SKM-1 (cell line): ENCODE measurements around the gene TRAPPC3.
"Not testable (repeated sequence)": the region's sequence is repeated elsewhere in the genome, so short reads cannot be mapped to it uniquely, and the experiment has no call there.

Source experiments
- DNase-seq: peaks from one replicate; lab custom pipeline; 2025; ENCODE audit not compliant: unreplicated experiment; lab: John Stamatoyannopoulos, UW

The TRAPPC3 gene

DNA sequence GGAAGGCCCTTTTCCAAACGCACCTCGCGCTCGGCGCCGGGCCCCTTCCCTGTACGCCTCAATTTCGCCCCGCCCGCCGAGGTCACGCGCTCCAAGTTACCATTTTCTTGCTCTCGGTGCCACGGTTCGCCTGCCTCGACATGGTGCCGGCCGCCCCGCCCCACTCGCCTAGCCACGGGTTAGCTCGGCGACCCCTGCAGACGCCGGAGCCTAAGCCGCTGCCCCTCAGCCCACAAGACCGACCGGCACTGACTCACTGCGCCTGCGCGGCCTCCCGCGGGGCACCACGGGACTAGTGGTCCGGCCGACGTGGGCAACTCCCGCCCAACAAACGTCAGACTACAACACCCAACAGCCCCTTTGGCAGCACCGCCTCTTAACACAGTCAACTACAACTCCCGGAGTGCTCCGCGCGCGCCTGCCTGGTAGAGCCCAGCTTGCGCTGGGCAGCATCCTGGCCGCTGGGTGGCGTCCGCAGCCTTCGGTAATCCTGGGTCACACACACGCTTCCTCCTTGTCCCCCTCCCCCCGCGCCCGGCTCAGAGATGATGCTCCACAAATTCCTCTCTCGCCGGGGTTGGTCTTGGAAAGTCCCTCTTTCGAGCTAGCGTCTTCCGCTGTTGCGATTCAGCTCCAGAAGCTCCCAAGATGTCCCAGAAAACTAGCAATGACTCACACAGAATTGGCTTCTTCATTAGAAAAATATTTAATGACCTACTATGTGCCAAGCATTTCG lies at the start of gene TRAPPC3:
TSS of gene TRAPPC3 (minus strand) at position 250 of the 736 bp plus-strand sequence. CDS start at position 142, 108 bp downstream.
- DNase-seq, result peak; percentile 99

DNA sequence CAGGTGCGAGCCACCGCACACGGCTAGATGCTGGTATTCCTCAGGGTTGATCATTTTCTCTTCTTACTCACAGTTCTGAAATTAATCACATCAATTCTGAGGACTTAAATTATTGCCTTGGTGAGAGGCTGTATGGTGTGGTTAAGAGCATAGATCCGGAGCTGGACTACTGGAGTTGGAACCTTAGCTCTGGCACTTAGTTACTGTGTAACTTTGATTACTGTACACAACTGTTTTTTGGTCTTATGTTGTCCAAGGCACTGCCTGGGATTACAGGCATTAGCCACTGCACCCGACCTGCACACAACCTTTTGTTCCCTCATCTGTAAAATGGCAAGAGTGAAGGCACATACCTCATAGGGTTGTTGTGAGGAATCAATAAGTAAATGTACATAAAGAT lies 49.4 kb upstream of the TRAPPC3 start:
- DNase-seq, result no peak

DNA sequence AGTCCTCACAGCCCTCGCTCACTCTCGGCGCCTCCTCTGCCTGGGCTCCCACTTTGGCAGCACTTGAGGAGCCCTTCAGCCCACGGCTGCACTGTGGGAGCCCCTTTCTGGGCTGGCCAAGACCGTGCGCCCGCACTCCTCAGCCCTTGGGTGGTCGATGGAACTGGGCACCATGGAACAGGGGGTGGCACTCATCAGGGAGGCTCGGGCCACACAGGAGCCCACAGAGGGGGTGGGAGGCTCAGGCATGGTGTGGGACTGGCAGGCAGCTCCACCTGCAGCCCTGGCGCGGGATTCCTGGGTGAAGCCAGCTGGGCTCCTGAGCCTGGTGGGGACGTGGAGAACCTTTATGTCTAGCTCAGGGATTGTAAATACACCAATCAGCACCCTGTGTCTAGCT lies 47.5 kb upstream of the TRAPPC3 start:
- DNase-seq, result not testable (repeated sequence)

DNA sequence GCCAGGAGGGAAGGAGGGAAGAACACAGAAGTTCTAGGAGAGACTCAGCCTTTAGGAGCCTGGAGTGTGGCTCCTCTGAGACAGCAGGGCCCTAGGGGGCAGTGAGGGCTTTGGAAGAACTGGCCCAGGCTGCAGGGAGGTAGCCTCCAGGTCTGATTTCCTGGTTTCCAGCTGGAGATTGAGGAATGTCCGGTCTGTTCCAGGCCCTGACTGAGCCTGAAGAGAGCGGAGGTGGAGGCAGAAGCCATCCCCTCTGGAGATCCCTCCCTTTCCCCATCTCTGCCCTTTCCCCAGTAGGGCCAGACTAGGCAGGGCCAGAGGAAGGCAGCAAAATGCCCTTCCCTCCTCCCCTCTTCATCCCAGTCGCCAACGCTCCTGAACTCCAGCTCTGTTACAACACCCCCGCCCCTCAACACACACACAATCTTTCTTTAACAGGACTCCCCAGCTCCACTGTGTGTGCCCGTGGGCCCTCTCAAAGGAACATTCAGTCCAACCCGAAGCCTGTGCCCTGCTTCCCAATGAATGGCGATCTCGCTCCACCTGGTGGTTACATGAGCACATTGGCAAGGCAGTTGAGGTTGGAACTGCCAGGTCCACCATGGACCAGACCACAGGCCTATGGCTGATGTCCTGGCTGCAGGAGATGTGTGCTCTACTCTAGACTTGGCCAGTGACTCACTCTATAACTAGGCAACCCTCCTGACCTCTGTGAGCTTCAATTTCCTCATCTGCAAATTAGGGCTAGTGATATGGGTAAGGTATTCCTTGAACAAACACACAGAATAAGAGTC lies 38.7 kb upstream of the TRAPPC3 start:
- peak; percentile 77 for DNase-seq

DNA sequence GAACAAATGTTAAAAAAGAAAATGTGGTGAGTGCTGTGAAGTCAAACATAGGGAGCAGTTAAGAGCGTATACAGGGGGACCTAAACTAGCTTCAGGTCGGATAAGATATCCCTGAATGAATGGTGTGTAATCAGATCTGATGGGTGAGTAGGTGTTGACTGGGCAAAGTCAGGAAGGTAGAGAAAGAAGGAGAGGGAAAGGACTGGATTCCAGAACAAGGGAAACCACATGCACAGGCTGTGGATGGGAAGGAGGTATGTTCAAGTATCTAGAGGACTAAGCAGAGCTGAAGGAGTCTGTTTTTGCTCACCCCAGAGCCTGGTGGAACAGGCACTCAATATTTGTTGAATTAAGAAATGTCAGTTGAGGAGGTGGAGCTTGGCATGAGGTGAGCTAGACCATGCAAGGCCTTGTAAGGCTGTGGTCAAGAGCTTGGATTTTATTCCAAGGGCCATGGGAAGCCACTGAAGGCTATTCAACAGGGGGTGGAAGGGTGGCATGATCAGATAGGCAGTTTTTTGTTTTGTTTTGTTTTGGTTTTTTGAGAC lies 34.1 kb upstream of the TRAPPC3 start:
- no peak for DNase-seq

DNA sequence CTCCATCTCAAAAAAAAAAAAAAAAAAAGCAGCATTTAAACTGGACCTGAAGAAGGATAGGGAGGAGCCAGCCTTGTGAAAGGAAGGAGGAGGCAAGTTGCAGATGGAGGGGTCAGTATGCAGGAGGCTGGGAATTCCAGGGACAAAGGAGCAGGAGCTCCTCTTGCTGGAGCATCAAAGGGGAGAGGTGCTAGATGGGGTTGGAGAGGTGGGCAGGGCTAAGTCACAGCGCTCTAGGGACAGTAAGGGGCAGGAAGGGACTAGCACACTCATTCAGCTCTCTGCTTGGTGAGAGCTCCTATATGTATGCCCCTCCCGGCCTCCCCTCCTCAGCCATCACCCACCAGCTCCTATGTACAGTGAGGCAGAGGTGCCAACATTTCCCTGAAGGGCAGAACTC lies 33.4 kb upstream of the TRAPPC3 start:
- no peak for DNase-seq

DNA sequence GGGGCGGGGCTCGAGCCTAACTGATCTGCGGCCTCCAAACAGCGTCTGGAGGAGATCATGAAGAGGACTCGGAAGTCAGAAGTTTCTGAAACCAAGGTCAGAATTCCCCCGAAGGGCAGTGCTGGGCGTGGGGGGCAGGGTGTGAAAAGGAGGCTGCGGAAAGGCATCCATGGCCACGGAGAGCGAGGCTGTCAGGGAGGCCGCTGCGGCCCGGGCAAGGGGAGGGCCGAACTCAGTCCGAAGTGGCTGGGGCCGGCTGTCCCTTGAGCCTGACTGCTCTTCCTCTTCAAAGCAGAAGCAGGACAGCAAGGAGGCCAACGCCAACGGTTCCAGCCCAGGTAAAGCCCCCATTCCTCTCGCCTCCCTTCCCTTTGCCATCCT lies 29.9 kb upstream of the TRAPPC3 start:
- DNase-seq, result no peak

DNA sequence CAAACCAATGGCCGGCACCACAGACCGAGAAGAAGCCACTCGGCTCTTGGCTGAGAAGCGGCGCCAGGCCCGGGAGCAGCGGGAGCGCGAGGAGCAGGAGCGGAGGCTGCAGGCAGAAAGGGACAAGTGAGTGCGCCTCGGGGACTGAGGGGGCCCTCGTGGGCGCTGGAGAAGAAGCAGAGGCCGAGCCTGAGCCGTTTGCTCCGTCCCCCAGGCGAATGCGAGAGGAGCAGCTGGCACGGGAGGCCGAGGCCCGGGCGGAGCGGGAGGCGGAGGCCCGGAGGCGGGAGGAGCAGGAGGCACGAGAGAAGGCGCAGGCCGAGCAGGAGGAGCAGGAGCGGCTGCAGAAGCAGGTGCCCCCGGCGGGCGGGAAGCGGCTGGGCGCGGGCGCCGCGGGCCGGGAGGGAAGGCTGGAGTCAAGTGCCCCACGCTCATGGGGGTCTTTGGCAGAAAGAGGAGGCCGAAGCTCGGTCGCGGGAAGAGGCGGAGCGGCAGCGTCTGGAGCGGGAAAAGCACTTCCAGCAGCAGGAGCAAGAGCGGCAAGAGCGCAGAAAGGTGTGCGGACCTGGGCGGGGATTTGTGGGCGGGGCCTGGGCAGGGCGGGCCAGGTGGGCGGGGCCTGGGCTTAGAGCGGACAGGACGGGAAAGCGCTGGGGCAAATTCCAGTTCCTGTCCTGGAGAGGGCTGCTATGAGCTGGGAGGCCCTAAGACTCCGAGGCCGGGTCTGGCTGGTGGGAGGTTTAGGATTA lies 29.4 kb upstream of the TRAPPC3 start:
- DNase-seq, result no peak

DNA sequence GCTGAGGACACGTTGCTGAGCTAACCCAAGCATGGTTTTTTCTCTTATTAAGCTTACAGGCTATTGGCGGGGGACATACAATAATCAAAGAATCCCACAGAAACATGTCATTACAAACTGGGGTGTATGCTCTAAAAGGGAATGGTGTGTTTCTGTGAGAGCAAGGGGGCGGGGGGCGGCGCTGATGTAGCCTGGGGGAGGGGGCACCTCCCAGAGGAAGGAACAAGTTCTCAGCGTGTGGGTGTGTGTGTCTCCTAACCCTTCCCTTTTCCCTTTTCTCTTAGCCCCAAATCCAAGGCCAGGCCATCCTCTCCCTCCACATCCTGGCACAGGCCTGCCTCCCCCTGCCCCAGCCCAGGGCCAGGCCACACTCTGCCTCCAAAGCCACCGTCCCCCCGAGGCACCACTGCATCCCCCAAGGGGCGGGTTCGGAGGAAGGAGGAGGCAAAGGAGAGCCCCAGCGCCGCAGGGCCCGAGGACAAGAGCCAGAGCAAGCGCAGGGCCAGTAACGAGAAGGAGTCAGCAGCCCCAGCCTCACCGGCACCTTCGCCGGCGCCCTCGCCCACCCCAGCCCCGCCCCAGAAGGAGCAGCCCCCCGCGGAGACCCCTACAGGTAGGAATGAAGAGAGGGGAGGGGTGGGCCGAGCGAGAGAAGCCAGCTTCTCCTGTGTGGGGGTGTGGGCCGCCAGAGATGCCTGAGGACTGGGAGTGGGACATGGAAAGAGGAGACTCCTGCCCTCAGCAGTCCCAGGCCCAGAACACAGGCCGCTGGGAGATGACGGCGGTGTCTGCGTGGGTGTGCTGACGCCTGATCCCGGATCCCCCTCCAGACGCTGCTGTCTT lies 28.5 kb upstream of the TRAPPC3 start:
- DNase-seq, result no peak

DNA sequence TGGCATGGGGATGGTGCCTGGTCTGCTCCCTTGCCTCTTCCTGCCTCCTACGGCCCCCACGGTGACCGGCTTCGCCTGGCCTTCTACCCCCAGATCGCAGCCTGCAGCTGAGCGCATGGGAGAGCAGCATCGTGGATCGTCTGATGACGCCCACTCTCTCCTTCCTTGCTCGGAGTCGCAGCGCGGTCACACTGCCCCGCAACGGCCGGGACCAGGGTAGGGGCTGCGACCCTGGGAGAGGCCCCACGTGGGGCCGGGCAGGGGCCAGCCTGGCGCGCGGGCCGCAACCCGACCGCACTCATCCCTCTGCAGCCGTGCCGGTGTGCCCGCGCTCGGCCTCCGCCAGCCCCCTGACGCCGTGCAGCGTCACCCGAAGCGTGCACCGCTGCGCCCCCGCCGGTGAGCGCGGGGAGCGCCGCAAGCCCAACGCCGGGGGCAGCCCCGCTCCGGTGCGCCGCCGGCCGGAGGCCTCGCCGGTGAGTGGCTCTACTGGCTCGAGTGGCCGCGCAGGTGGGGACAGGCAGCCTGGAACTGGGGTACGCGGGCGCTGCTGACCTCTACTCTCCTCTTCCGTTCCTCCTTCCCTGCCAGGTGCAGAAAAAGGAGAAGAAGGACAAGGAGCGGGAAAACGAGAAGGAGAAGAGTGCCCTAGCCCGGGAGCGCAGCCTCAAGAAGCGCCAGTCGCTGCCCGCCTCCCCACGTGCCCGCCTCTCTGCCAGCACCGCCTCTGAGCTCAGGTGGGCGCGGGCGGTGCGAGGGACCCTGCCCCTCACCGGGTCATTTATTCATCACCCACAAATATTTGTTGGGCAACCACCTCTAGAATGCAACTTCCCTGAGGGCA lies 27.0 kb upstream of the TRAPPC3 start:
- no peak for DNase-seq

DNA sequence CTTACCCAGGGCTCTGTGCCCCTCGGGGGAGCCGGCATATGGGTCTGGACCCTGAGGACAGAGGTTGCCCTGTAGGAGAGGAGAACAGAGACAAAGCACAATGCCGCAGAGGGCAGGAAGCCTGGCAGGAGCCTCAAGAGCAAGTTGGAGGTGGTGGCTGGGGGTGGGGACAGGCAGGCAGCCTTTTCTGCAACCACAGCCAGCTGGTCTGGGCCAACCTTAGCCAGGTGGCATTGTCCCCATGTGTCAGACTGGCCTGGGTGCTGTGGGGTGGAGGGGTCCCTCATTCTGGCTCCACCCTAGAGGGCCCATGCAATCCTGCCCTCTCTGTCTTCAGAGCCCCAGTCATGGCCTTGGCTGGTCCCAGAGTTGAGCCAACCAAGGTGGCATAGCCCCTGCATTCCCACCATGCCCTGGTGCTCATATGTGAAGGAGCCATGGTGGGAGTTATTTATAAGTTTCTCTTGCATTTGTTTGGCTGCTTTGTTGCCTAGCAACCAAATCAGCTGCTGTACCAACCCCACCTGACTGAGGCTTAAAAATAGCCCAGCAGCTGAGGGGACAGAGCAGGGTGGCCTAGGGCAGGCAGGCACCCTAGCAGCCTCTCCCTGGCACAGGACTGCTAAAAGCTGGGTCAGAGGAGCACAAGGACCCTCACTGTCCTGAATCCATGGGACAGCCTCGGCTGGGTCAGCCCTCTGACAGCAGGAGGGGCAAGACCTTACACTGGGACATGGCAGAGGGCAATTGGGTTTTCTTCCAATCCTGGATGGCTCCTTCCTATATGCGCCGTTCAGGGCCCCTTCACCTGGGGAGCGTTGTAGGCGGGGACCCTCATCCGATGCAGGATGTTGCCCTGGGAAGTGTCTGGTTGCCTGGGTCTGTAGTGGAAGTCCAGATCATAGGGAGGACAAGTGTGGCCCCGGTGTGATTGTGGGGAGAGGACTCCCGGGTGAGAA lies 26.1 kb upstream of the TRAPPC3 start:
- no peak for DNase-seq

DNA sequence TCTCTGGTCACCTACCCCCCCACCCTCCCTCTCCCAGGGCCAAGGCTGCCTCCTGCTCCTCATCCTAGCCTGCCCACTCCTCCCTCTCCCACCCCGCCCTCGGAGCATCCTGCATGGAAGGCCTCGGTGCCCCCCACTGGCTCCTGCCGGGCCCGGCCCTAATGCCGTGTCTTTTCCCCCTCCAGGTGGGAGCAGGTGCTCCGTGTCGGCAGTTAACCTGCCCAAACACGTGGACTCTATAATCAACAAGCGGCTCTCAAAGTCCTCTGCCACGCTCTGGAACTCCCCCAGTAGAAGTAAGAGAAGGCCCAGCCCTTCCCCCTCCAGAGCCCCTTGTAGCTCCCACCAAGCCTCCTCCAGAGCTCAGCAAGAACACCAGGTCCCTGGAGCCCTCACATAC lies 25.4 kb upstream of the TRAPPC3 start:
- DNase-seq, result no peak

DNA sequence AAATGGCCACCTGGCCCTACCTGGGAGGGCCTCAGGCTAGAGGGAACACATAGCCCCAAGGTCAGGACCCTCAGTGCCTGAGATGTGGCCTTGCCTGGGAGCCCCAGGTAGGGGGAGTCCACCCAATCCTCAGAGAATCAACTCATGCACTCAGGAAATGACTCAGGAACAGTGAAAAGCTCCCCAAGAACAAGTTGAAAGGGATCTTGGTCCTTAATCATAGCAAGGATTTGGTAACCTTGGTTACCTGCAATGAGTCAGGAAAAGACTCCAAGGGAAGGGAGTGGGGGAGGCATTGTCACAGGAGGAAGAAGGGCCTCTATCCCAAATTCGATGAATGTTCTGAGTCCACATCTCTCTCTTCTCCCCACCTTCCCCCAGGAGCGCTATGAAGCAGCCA lies 23.7 kb upstream of the TRAPPC3 start:
- no peak for DNase-seq

DNA sequence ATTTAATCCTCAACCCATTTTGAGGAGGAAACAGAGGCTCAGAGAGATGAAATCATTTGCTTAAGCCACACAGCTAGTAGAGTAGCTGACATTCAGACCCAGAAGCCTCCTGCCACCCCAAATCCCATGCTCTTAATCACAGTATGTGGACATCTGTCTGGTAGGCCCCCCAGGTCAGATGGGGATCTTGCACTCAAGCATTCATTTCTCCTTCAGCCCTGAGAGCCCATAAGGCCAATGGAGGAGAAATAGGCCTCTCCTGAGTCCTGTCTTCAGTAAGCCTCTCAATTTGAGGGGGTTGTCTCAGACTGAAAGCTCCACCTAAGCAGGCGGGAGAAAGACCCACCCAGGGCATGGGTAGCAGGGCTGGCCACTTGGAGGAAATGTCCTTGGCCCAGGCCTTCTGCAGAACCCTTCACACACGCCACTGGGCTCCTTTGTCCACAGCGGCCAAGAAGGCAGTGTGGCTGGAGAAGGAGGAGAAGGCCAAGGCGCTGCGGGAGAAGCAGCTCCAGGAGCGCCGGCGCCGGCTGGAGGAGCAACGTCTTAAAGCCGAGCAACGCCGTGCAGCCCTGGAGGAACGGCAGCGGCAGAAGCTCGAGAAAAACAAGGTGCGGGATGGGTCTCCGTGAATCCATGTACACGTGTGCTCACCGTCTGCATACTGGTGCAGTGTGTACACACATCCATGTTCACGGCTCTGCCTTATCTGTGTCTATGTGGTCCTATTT lies 22.9 kb upstream of the TRAPPC3 start:
- DNase-seq, result no peak

DNA sequence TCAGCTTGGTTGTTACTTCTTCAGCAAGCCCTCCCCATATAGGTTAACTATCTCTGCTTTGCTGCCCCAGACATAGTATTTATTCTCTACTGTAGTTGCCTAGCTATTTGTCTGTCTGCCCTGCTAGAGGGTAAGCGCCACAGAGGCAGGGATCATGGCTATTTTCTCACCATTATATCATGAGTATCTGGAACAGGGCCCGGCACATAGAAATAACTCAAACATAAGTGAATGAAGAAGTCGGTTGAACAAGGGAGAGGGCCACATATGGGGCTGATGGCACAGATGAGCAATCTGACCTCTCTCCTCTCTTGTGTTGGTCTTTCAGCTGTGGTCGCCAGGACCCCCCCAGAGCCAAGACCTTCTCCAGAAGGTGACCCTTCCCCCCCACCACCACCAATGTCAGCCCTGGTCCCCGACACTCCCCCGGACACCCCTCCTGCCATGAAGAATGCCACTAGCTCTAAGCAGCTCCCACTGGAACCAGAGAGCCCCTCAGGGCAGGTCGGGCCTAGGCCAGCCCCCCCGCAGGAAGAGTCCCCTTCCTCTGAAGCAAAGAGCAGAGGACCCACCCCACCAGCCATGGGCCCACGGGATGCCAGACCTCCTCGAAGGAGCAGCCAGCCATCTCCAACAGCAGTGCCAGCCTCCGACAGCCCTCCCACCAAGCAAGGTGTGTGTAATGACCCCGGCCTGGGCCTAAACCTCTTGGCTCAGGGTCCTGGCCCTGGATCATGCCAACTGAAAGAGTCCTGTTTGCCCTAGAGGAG lies 21.5 kb upstream of the TRAPPC3 start:
- DNase-seq, result no peak

DNA sequence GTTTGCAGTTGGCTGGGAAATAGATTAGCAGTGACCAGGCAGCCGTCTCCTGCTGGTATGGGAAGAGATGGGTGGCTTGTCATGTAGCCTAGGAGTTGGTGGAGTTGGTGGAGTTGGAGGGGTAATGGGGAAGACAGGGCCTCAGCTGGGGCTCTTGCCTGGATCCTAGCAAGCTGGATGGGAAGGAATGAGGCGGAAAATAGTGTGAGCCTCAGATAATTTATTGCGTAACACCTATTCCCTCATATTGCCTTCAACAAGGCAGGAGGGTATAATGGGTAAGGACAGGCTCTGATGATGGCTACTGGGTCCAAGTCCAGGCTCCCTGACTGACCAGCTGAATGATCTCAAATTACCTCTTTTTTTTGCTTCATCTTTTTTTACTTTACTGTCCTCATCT lies 19.2 kb upstream of the TRAPPC3 start:
- no peak for DNase-seq
